HEK293 (cell line): ENCODE results near the gene ELL.

Experiments used
- GLI4 ChIP-seq: fragments of 450-650 bp; formaldehyde crosslinking; IDR thresholded peaks from 2 replicates; pipeline ENCODE4 v1.5.1; 2016; ENCODE audit warnings: missing biosample characterization, missing genetic modification characterization
- KLF8 ChIP-seq: fragments of 450-650 bp; formaldehyde crosslinking; IDR thresholded peaks from 2 replicates; pipeline ENCODE4 v1.5.1; 2016; ENCODE audit warnings: missing biosample characterization, missing genetic modification characterization
- KLF9 ChIP-seq: fragments of 450-650 bp; formaldehyde crosslinking; IDR thresholded peaks from 2 replicates; pipeline ENCODE4 v1.5.1; 2016; ENCODE audit warnings: missing biosample characterization, missing genetic modification characterization, low read depth
- OVOL3 ChIP-seq: fragments of 450-650 bp; formaldehyde crosslinking; IDR thresholded peaks from 2 replicates; pipeline ENCODE4 v1.5.1; 2016; ENCODE audit warnings: missing biosample characterization, missing genetic modification characterization
- REPIN1 ChIP-seq: fragments of 450-650 bp; formaldehyde crosslinking; IDR thresholded peaks from 2 replicates; pipeline ENCODE4 v1.5.1; 2017; ENCODE audit warnings: missing biosample characterization, missing genetic modification characterization, low read depth
- TSHZ1 ChIP-seq: fragments of 450-650 bp; formaldehyde crosslinking; IDR thresholded peaks from 2 replicates; pipeline ENCODE4 v1.5.1; 2016; ENCODE audit warnings: missing biosample characterization, missing genetic modification characterization, borderline replicate concordance
- YY2 ChIP-seq: fragments of 450-650 bp; formaldehyde crosslinking; IDR thresholded peaks from 2 replicates; pipeline ENCODE4 v1.5.1; 2016; ENCODE audit warnings: missing biosample characterization, missing genetic modification characterization
- ZBTB20 ChIP-seq: fragments of 450-650 bp; formaldehyde crosslinking; IDR thresholded peaks from 2 replicates; pipeline ENCODE4 v1.5.1; 2016; ENCODE audit warnings: missing biosample characterization, missing genetic modification characterization
- ZBTB26 ChIP-seq: fragments of 450-650 bp; formaldehyde crosslinking; optimal IDR thresholded peaks from 2 replicates; pipeline ENCODE3; 2016; ENCODE audit warnings: missing biosample characterization, mild to moderate bottlenecking, missing genetic modification characterization
- ZBTB7A ChIP-seq: fragments of 450-650 bp; formaldehyde crosslinking; IDR thresholded peaks from 2 replicates; pipeline ENCODE4 v1.5.1; 2016; ENCODE audit warnings: low read depth, missing biosample characterization, missing genetic modification characterization
- ZEB2 ChIP-seq: fragments of 450-650 bp; formaldehyde crosslinking; IDR thresholded peaks from 2 replicates; pipeline ENCODE4 v1.5.1; 2016; ENCODE audit warnings: missing biosample characterization, missing genetic modification characterization
- ZNF174 ChIP-seq: fragments of 450-650 bp; formaldehyde crosslinking; IDR thresholded peaks from 2 replicates; pipeline ENCODE4 v1.5.0; 2017; ENCODE audit warnings: missing biosample characterization, mild to moderate bottlenecking, missing genetic modification characterization
- ZNF175 ChIP-seq: fragments of 450-650 bp; formaldehyde crosslinking; IDR thresholded peaks from 2 replicates; pipeline ENCODE4 v1.5.1; 2016; ENCODE audit warnings: missing biosample characterization, missing genetic modification characterization
- ZNF423 ChIP-seq: fragments of 450-650 bp; formaldehyde crosslinking; IDR thresholded peaks from 2 replicates; pipeline ENCODE4 v1.5.1; 2016; ENCODE audit warnings: missing biosample characterization, missing genetic modification characterization
- ZNF501 ChIP-seq: fragments of 450-650 bp; formaldehyde crosslinking; IDR thresholded peaks from 2 replicates; pipeline ENCODE4 v1.5.1; 2016; ENCODE audit warnings: missing biosample characterization, missing genetic modification characterization
- ZNF596 ChIP-seq: fragments of 450-650 bp; IDR thresholded peaks from 2 replicates; pipeline ENCODE4 v1.5.0; 2018; ENCODE audit warnings: missing biosample characterization, mild to moderate bottlenecking, missing genetic modification characterization, moderate library complexity
- ZNF768 ChIP-seq: fragments of 450-650 bp; formaldehyde crosslinking; IDR thresholded peaks from 2 replicates; pipeline ENCODE4 v1.5.1; 2018; ENCODE audit warnings: missing biosample characterization, mild to moderate bottlenecking, missing genetic modification characterization
- ZNF785 ChIP-seq: fragments of 450-650 bp; formaldehyde crosslinking; IDR thresholded peaks from 2 replicates; pipeline ENCODE4 v1.5.1; 2016; ENCODE audit warnings: missing biosample characterization, missing genetic modification characterization
- ZNF791 ChIP-seq: fragments of 450-650 bp; formaldehyde crosslinking; IDR thresholded peaks from 2 replicates; pipeline ENCODE4 v1.5.1; 2016; ENCODE audit warnings: missing biosample characterization, missing genetic modification characterization
- ZNF837 ChIP-seq: fragments of 450-650 bp; formaldehyde crosslinking; IDR thresholded peaks from 2 replicates; pipeline ENCODE4 v1.5.1; 2016; ENCODE audit warnings: missing biosample characterization, missing genetic modification characterization
- TF ChIP-seq, protein P1 (sequence below): fragments of 450-650 bp; formaldehyde crosslinking; IDR thresholded peaks from 2 replicates; pipeline ENCODE4 v1.5.1; 2016; ENCODE audit warnings: missing biosample characterization, missing genetic modification characterization
- TF ChIP-seq, protein P2 (sequence below): fragments of 450-650 bp; formaldehyde crosslinking; IDR thresholded peaks from 2 replicates; pipeline ENCODE4 v1.5.1; 2016; ENCODE audit warnings: missing biosample characterization, missing genetic modification characterization
- TF ChIP-seq, protein P3 (sequence below): fragments of 450-650 bp; formaldehyde crosslinking; IDR thresholded peaks from 2 replicates; pipeline ENCODE4 v1.5.1; 2016; ENCODE audit warnings: missing biosample characterization, missing genetic modification characterization
- TF ChIP-seq, protein P4 (sequence below): fragments of 450-650 bp; formaldehyde crosslinking; IDR thresholded peaks from 2 replicates; pipeline ENCODE4 v1.5.1; 2016; ENCODE audit warnings: missing biosample characterization, missing genetic modification characterization

The ELL gene

GRCh38 chr19:18436671-18437490 is 85.0 kb downstream of the ELL start (continued):
- TF ChIP-seq, protein P1, sequence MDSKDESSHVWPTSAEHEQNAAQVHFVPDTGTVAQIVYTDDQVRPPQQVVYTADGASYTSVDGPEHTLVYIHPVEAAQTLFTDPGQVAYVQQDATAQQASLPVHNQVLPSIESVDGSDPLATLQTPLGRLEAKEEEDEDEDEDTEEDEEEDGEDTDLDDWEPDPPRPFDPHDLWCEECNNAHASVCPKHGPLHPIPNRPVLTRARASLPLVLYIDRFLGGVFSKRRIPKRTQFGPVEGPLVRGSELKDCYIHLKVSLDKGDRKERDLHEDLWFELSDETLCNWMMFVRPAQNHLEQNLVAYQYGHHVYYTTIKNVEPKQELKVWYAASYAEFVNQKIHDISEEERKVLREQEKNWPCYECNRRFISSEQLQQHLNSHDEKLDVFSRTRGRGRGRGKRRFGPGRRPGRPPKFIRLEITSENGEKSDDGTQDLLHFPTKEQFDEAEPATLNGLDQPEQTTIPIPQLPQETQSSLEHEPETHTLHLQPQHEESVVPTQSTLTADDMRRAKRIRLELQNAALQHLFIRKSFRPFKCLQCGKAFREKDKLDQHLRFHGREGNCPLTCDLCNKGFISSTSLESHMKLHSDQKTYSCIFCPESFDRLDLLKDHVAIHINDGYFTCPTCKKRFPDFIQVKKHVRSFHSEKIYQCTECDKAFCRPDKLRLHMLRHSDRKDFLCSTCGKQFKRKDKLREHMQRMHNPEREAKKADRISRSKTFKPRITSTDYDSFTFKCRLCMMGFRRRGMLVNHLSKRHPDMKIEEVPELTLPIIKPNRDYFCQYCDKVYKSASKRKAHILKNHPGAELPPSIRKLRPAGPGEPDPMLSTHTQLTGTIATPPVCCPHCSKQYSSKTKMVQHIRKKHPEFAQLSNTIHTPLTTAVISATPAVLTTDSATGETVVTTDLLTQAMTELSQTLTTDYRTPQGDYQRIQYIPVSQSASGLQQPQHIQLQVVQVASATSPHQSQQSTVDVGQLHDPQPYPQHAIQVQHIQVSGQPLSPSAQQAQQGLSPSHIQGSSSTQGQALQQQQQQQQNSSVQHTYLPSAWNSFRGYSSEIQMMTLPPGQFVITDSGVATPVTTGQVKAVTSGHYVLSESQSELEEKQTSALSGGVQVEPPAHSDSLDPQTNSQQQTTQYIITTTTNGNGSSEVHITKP: peak; percentile 57
- TF ChIP-seq ZNF837: no peak
- no peak for TF ChIP-seq OVOL3 (tag by site-specific recombination)
- peak; percentile 17; the same call in 1 of the 2 replicates for TF ChIP-seq ZBTB7A (tag by site-specific recombination)
- TF ChIP-seq ZNF423: no peak
- TF ChIP-seq, protein P2, sequence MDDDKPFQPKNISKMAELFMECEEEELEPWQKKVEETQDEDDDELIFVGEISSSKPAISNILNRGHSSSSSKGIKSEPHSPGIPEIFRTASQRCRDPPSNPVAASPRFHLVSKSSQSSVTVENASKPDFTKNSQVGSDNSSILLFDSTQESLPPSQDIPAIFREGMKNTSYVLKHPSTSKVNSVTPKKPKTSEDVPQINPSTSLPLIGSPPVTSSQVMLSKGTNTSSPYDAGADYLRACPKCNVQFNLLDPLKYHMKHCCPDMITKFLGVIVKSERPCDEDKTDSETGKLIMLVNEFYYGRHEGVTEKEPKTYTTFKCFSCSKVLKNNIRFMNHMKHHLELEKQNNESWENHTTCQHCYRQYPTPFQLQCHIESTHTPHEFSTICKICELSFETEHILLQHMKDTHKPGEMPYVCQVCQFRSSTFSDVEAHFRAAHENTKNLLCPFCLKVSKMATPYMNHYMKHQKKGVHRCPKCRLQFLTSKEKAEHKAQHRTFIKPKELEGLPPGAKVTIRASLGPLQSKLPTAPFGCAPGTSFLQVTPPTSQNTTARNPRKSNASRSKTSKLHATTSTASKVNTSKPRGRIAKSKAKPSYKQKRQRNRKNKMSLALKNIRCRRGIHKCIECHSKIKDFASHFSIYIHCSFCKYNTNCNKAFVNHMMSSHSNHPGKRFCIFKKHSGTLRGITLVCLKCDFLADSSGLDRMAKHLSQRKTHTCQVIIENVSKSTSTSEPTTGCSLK (tag by site-specific recombination): no peak
- no peak for TF ChIP-seq GLI4 (tag by site-specific recombination)
- peak; percentile 80 for TF ChIP-seq KLF9 (tag by site-specific recombination)
- TF ChIP-seq, protein P3, sequence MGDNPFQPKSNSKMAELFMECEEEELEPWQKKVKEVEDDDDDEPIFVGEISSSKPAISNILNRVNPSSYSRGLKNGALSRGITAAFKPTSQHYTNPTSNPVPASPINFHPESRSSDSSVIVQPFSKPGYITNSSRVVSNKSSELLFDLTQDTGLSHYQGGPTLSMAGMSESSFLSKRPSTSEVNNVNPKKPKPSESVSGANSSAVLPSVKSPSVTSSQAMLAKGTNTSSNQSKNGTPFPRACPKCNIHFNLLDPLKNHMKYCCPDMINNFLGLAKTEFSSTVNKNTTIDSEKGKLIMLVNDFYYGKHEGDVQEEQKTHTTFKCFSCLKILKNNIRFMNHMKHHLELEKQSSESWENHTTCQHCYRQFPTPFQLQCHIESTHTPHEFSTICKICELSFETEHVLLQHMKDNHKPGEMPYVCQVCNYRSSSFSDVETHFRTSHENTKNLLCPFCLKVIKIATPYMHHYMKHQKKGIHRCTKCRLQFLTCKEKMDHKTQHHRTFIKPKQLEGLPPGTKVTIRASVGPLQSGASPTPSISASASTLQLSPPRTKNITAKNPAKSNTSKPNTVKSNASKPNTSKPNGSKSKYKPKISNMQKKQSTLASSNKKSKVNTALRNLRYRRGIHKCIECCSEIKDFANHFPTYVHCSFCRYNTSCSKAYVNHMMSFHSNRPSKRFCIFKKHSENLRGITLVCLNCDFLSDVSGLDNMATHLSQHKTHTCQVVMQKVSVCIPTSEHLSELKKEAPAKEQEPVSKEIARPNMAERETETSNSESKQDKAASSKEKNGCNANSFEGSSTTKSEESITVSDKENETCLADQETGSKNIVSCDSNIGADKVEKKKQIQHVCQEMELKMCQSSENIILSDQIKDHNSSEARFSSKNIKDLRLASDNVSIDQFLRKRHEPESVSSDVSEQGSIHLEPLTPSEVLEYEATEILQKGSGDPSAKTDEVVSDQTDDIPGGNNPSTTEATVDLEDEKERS (tag by site-specific recombination): no peak
- TF ChIP-seq, protein P4, sequence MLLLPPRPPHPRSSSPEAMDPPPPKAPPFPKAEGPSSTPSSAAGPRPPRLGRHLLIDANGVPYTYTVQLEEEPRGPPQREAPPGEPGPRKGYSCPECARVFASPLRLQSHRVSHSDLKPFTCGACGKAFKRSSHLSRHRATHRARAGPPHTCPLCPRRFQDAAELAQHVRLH: no peak
- no peak for TF ChIP-seq ZEB2 (tag by site-specific recombination)
- no peak for TF ChIP-seq REPIN1 (tag by site-specific recombination)
- TF ChIP-seq ZBTB20 (tag by site-specific recombination): peak; percentile 23; the same call in 1 of the 2 replicates
- no peak for TF ChIP-seq ZBTB26 (tag by site-specific recombination)
- TF ChIP-seq TSHZ1 (tag by site-specific recombination): no peak
- no peak for TF ChIP-seq ZNF785 (tag by site-specific recombination)
- TF ChIP-seq KLF8 (tag by site-specific recombination): peak; percentile 89
- TF ChIP-seq ZNF596 (tag by site-specific recombination): no peak
- no peak for TF ChIP-seq ZNF768 (tag by site-specific recombination)
- TF ChIP-seq ZNF501 (tag by site-specific recombination): no peak
- TF ChIP-seq YY2 (tag by site-specific recombination): no peak
- no peak for TF ChIP-seq ZNF791
- TF ChIP-seq ZNF175: no peak
- no peak for TF ChIP-seq ZNF174 (tag by site-specific recombination)
